HEK293T (cell line): ENCODE data around the gene PROB1.
"Not testable (repeated sequence)": the region's sequence is repeated elsewhere in the genome, so short reads cannot be mapped to it uniquely, and the experiment has no call there.

ENCODE experiments used
- ARNT ChIP-seq: fragments of 450-650 bp; IDR thresholded peaks from 2 replicates; pipeline ENCODE4 v1.6.1; 2017; ENCODE audit warnings: mild to moderate bottlenecking
- BHLHE40 ChIP-seq: fragments of 450-650 bp; IDR thresholded peaks from 2 replicates; pipeline ENCODE4 v1.6.1; 2016; ENCODE audit warnings: mild to moderate bottlenecking, moderate library complexity, borderline replicate concordance
- CTBP1 ChIP-seq: fragments of 450-650 bp; IDR thresholded peaks from 2 replicates; pipeline ENCODE4 v1.6.1; 2016; ENCODE audit warnings: borderline replicate concordance
- ELF4 ChIP-seq: fragments of 450-650 bp; IDR thresholded peaks from 2 replicates; pipeline ENCODE4 v1.6.1; 2017; ENCODE audit warnings: antibody characterized with exemption
- FOXA1 ChIP-seq: fragments of 450-650 bp; IDR thresholded peaks from 2 replicates; pipeline ENCODE4 v1.6.1; 2016; ENCODE audit warnings: mild to moderate bottlenecking
- FOXK2 ChIP-seq: fragments of 450-650 bp; IDR thresholded peaks from 2 replicates; pipeline ENCODE4 v1.6.1; 2016; ENCODE audit warnings: mild to moderate bottlenecking
- FOXM1 ChIP-seq: fragments of 450-650 bp; IDR thresholded peaks from 2 replicates; pipeline ENCODE4 v1.6.1; 2017; ENCODE audit warnings: mild to moderate bottlenecking, borderline replicate concordance
- L3MBTL2 ChIP-seq: fragments of 450-650 bp; conservative IDR thresholded peaks from 2 replicates; pipeline ENCODE4 v1.6.1; 2016; ENCODE audit warnings: mild to moderate bottlenecking
- LEF1 ChIP-seq: fragments of 450-650 bp; IDR thresholded peaks from 2 replicates; pipeline ENCODE4 v1.6.1; 2017; ENCODE audit warnings: mild to moderate bottlenecking, borderline replicate concordance
- NFRKB ChIP-seq: fragments of 450-650 bp; IDR thresholded peaks from 2 replicates; pipeline ENCODE4 v1.6.1; 2016; ENCODE audit warnings: mild to moderate bottlenecking, moderate library complexity
- SP1 ChIP-seq: fragments of 450-650 bp; IDR thresholded peaks from 2 replicates; pipeline ENCODE4 v1.6.1; 2017
- SUZ12 ChIP-seq: fragments of 450-650 bp; IDR thresholded peaks from 2 replicates; pipeline ENCODE4 v1.6.1; 2016; ENCODE audit warnings: mild to moderate bottlenecking
- TARDBP ChIP-seq: fragments of 450-650 bp; IDR thresholded peaks from 2 replicates; pipeline ENCODE4 v1.6.1; 2016
- ZNF384 ChIP-seq: fragments of 450-650 bp; IDR thresholded peaks from 2 replicates; pipeline ENCODE4 v1.6.1; 2016

GRCh38 chr5:139355900-139356299 is 39.0 kb downstream of the PROB1 start:
- not testable (repeated sequence) for TF ChIP-seq NFRKB, ZNF384, ELF4, ARNT, FOXK2, L3MBTL2, SUZ12, CTBP1, TARDBP, FOXM1, FOXA1, BHLHE40, SP1, LEF1
